K562 (cell line): ENCODE data around the gene RDH13. TPM values are rescaled to one million over a fixed set of nuclear protein-coding genes. Genes with fewer than 3 reads are reported as not detected.
A peak's percentile ranks its signal among the peaks of the same experiment; 100 is the strongest.

Experiments used
- ATAC-seq: fragments of 200-7000 bp; cut with Tn5 transposase; 3 replicates; pipeline ENCODE4 v1.9.1; 2020; ENCODE audit warnings: moderate library complexity
- BruUV-seq: library from RNA; stranded (reverse); fragments of 400-500 nt; replicated peaks from 2 replicates; lab custom pipeline; 2021; lab: Mats Ljungman, UMichigan
- CTCF ChIA-PET: fragments of 300-600 bp; formaldehyde crosslinking; extraction: SDS; loops from one replicate; lab custom pipeline; 2021; ENCODE audit warnings: low intra/inter-chr PET ratio; lab: Yijun Ruan, JAX
- POLR2A ChIA-PET: fragments of 300-600, 350-650 bp; sonication (Branson Sonifier 250); formaldehyde crosslinking; extraction: SDS; loops from one replicate; lab custom pipeline; 2021; ENCODE audit warnings: antibody characterized with exemption, inconsistent platforms; lab: Yijun Ruan, JAX
- DNase-seq, 4 experiments: peaks; one replicate each; pipeline versions ENCODE4 v3.0.0 to v3.0.0-alpha.2; 2011 to 2018; ENCODE audit warnings: low spot score in 3 of 4, mixed read lengths in 3 of 4; ENCODE audit errors: extremely low read depth in 1 of 4
- FAIRE-seq: peaks from 2 replicates; lab custom pipeline; 2011; peaks lifted over from hg19 to GRCh38; lab: Jason Lieb, UNC
- H2AFZ ChIP-seq: 2 replicates; pipeline ENCODE4 v1.6.0; 2011; ENCODE audit warnings: low read depth, low read length, control low read depth, inconsistent platforms
- H3K27ac ChIP-seq: fragments of 200-600 bp; 3 replicates; pipeline ENCODE4 v1.8.0; 2011; ENCODE audit warnings: low read depth, mild to moderate bottlenecking, control low read depth, inconsistent platforms, low read length, moderate library complexity, mixed read lengths; ENCODE audit errors: extremely low read depth
- H3K27me3 ChIP-seq, 2 experiments: fragments of 300-600 bp in 1 of 2; 2 replicates in 1 of 2; 3 replicates in 1 of 2; pipeline versions ENCODE4 v1.6.0 to v1.8.0; 2011; ENCODE audit warnings: inconsistent platforms in 2 of 2, low read length in 2 of 2, mild to moderate bottlenecking in 1 of 2, mixed read lengths in 1 of 2, moderate library complexity in 1 of 2; ENCODE audit not compliant: control insufficient read depth in 2 of 2, insufficient read depth in 2 of 2
- H3K36me3 ChIP-seq: fragments of 300-600 bp; 3 replicates; pipeline ENCODE4 v1.8.0; 2011; ENCODE audit warnings: mild to moderate bottlenecking, low read length, inconsistent platforms; ENCODE audit not compliant: control insufficient read depth, insufficient read depth
- H3K4me1 ChIP-seq, 2 experiments: fragments of 200-600 bp in 1 of 2; replicated peaks in 1 of 2; 2 replicates in 1 of 2; 3 replicates in 1 of 2; pipeline versions ENCODE4 v1.5.1 to v1.8.0; 2011; ENCODE audit warnings: inconsistent platforms in 2 of 2, low read length in 2 of 2, mild to moderate bottlenecking in 1 of 2, mixed read lengths in 1 of 2, moderate library complexity in 1 of 2; ENCODE audit not compliant: control insufficient read depth in 2 of 2, insufficient read depth in 2 of 2
- H3K4me2 ChIP-seq: 2 replicates; pipeline ENCODE4 v1.6.1; 2011; ENCODE audit warnings: low read length, control low read depth, inconsistent platforms, mixed read lengths; ENCODE audit not compliant: insufficient read depth
- H3K4me3 ChIP-seq: fragments of 200-600 bp; sonication (generic), shearing (Covaris generic); 2 replicates; pipeline ENCODE4 v1.5.1; 2016; ENCODE audit warnings: control low read depth, inconsistent platforms
- H3K79me2 ChIP-seq: fragments of 200-600 bp; 3 replicates; pipeline ENCODE4 v1.8.0; 2011; ENCODE audit warnings: low read length, inconsistent platforms; ENCODE audit not compliant: control insufficient read depth, insufficient read depth
- H3K9ac ChIP-seq, 2 experiments: 2 replicates each; pipeline versions ENCODE4 v1.6.0 to v1.6.1; 2011; ENCODE audit warnings: low read depth in 2 of 2, low read length in 2 of 2, control low read depth in 1 of 2, inconsistent platforms in 1 of 2, mild to moderate bottlenecking in 1 of 2, mixed read lengths in 1 of 2; ENCODE audit not compliant: insufficient read depth in 1 of 2
- H3K9me1 ChIP-seq: one replicate; pipeline ENCODE4 v1.6.0; 2011; ENCODE audit warnings: inconsistent platforms, mild to moderate bottlenecking, low read length, moderate library complexity; ENCODE audit not compliant: control insufficient read depth, insufficient read depth
- H3K9me3 ChIP-seq: replicated peaks from 2 replicates; pipeline ENCODE4 v1.5.1; 2011; ENCODE audit warnings: low read depth, low read length, inconsistent platforms; ENCODE audit not compliant: control insufficient read depth, insufficient read depth
- H4K20me1 ChIP-seq: replicated peaks from 2 replicates; pipeline ENCODE4 v1.6.1; 2011; ENCODE audit warnings: low read length, inconsistent platforms, mixed read lengths; ENCODE audit not compliant: control insufficient read depth, insufficient read depth
- BCOR ChIP-seq: fragments of 450-650 bp; IDR thresholded peaks from 2 replicates; pipeline ENCODE4 v1.6.1; 2016
- KLF6 ChIP-seq: fragments of 250-450 bp; sonication (Bioruptor Pico); IDR thresholded peaks from 2 replicates; pipeline ENCODE4 v1.4.0; 2020; ENCODE audit warnings: mild to moderate bottlenecking, moderate library complexity, borderline replicate concordance
- LARP7 ChIP-seq: fragments of 450-650 bp; IDR thresholded peaks from 2 replicates; pipeline ENCODE4 v1.6.1; 2016
- MCM2 ChIP-seq: fragments of 450-650 bp; IDR thresholded peaks from 2 replicates; pipeline ENCODE4 v1.6.1; 2017; ENCODE audit warnings: low read depth, mild to moderate bottlenecking
- MNT ChIP-seq, 2 experiments: fragments of 450-650 bp; conservative IDR thresholded peaks; 2 replicates each; pipeline ENCODE4 v1.6.1; 2017; ENCODE audit warnings: mild to moderate bottlenecking in 2 of 2, moderate library complexity in 2 of 2
- NR2C1 ChIP-seq, 2 experiments: fragments of 450-650 bp; IDR thresholded peaks; 2 replicates each; pipeline ENCODE4 v1.6.1; 2017; ENCODE audit warnings: mild to moderate bottlenecking in 2 of 2, antibody characterized with exemption in 1 of 2, inconsistent platforms in 1 of 2, missing compliant biosample characterization in 1 of 2, missing genetic modification characterization in 1 of 2
- PCBP1 ChIP-seq: fragments of 200-400 bp; formaldehyde crosslinking; IDR thresholded peaks from 2 replicates; pipeline ENCODE4 v1.6.1; 2018; ENCODE audit warnings: mild to moderate bottlenecking, low read depth, low read length; ENCODE audit not compliant: poor library complexity, severe bottlenecking
- POU5F1 ChIP-seq: fragments of 150-350 bp; IDR thresholded peaks from 2 replicates; pipeline ENCODE4 v1.6.1; 2014; ENCODE audit warnings: borderline replicate concordance, low read length, low read depth, mild to moderate bottlenecking; ENCODE audit not compliant: partially characterized antibody
- RBM25 ChIP-seq: fragments of 200-400 bp; formaldehyde crosslinking; IDR thresholded peaks from 2 replicates; pipeline ENCODE4 v1.6.1; 2018; ENCODE audit warnings: low read length, low read depth, moderate library complexity; ENCODE audit not compliant: severe bottlenecking
- RBM39 ChIP-seq: fragments of 200-400 bp; formaldehyde crosslinking; optimal IDR thresholded peaks from 2 replicates; pipeline ENCODE3; 2018; ENCODE audit warnings: low read depth, low read length
- RREB1 ChIP-seq: fragments of 250-450 bp; sonication (Bioruptor Pico); IDR thresholded peaks from 2 replicates; pipeline ENCODE4 v1.4.0; 2020
- SMARCA5 ChIP-seq: fragments of 450-650 bp; IDR thresholded peaks from 2 replicates; pipeline ENCODE4 v1.6.1; 2016
- STAG1 ChIP-seq: sonication (generic); formaldehyde crosslinking; IDR thresholded peaks from 2 replicates; pipeline ENCODE4 v1.5.0; 2020; ENCODE audit warnings: missing genetic modification reagents, borderline replicate concordance
- ZNF146 ChIP-seq: IDR thresholded peaks from one replicate; pipeline ENCODE4 v1.6.1; 2018; ENCODE audit warnings: missing compliant biosample characterization; ENCODE audit not compliant: unreplicated experiment
- ZNF76 ChIP-seq: fragments of 250-450 bp; sonication (Bioruptor Pico); IDR thresholded peaks from 2 replicates; pipeline ENCODE4 v1.4.0; 2020; ENCODE audit warnings: mild to moderate bottlenecking, moderate library complexity, borderline replicate concordance
- ZNF764 ChIP-seq: fragments of 250-450 bp; sonication (Bioruptor Pico); IDR thresholded peaks from 2 replicates; pipeline ENCODE4 v1.4.0; 2020; ENCODE audit warnings: low read depth, mild to moderate bottlenecking, moderate library complexity
- WGBS: fragments of 100-300 bp; shearing (Covaris generic); methylation state at CpG from one replicate; pipeline ENCODE4 v1.1.6; 2016; ENCODE audit warnings: low coverage, mixed read lengths; ENCODE audit not compliant: insufficient coverage; ENCODE audit errors: missing lambda C conversion rate; 5-methylcytosine and 5-hydroxymethylcytosine counted together
- in situ Hi-C: fragments of 300-500 bp; cut with MboI; formaldehyde crosslinking; loops from 4 replicates; pipeline ENCODE4 v1.15.0; 2018; ENCODE audit warnings: inconsistent platforms, mixed read lengths
- intact Hi-C: fragments of 100-400 bp; cut with micrococcal nuclease; formaldehyde crosslinking; loops from 2 replicates; pipeline ENCODE4 v1.14.2; 2022
- polyA plus RNA-seq, 8 experiments: library from polyadenylated mRNA; depleted of rRNA in 4 of 8; stranded (reverse) in 5 of 8; unstranded in 3 of 8; fragments of >200 nt; fragmentation: Nextera tagmentation in 2 of 8; fragmentation: Illumina TruSeq in 1 of 8; extraction: Ambion mirVana in 2 of 8; extraction: Trizol in 1 of 8; gene quantifications; 2 replicates each; pipeline versions ENCODE4 v1.2.1 to v1.2.3, GENCODE V29; 2011 to 2014; ENCODE audit warnings: inconsistent platforms in 1 of 8, missing spikeins in 1 of 8
- total RNA-seq, 7 experiments: library from RNA; depleted of rRNA in 6 of 7; stranded (reverse); fragments of >200 nt in 6 of 7; fragmentation: Illumina TruSeq in 2 of 7; extraction: Trizol in 2 of 7; gene quantifications; 2 replicates each; pipeline versions ENCODE4 v1.2.1 to v1.2.3, GENCODE V29; 2011 to 2021; ENCODE audit warnings: low replicate concordance in 1 of 7

RDH13 gene
- total and polyA plus RNA-seq, 9 of the 15 experiments (the other 6 are each of a cell fraction or from before 2014, with no cell fraction given), result 7.5 to 70.3 (median 39.5) TPM

- Histone ChIP-seq H3K9me3 (no peaks in the 10 kb centered on the region), H3K9me1 (no peaks in the 10 kb centered on the region), H3K27me3 (no peaks in the 10 kb centered on the region), H3K9ac (no peak overlapping the region), H3K36me3 (peaks cover 87% of the 10 kb centered on the region), H4K20me1 (0 out of 2 replicates have a peak, but pooled peaks cover under 1% of the 10 kb centered on the region), H3K79me2 (peaks cover 49% of the 10 kb centered on the region), H2AFZ (no peak overlapping the region), H3K4me3 (no peak overlapping the region), H3K4me1 (peaks cover 3 to 10% of the 10 kb centered on the region in 2 experiments; a peak in 4 of 5 replicates), H3K4me2 (no peak overlapping the region), H3K27ac (no peak overlapping the region)
- DNase-seq (no peak), FAIRE-seq (no peak), ATAC-seq (no peak)
- intact Hi-C loops, result no loop called here
- POLR2A ChIA-PET, result interaction anchor here (1.3 kb wide), 1 partner anchor 9 kb away, joined by 3 read pairs; no protein-coding TSS in a partner anchor
- no TSS peak for BruUV-seq
- 95% methylated on average over 9 of the region's 9 CpGs for WGBS
- in situ Hi-C loops, result no loop called here
- CTCF ChIA-PET, result no interaction called here
- TF ChIP-seq LARP7 (no peak), BCOR (0 out of 2 replicates have a peak, but pooled peaks have one; percentile 20), NR2C1 (IDR thresholded peaks at IDR 0.05) (no peak), NR2C1 (tag; IDR thresholded peaks at IDR 0.05) (no peak), ZNF764 (CRISPR knock-in tag) (no peak), MCM2 (no peak), MNT (conservative IDR thresholded peaks at IDR 0.05) (no peak), RBM25 (peak; percentile 78), POU5F1 (no peak), PCBP1 (no peak), KLF6 (CRISPR knock-in tag) (no peak), SMARCA5 (0 out of 2 replicates have a peak, but pooled peaks have one; percentile 20), RBM39 (no peak), ZNF146 (peak; percentile 99), ZNF76 (CRISPR knock-in tag) (no peak), STAG1 (CRISPR knock-in tag) (no peak), RREB1 (no peak)
Observed at GRCh38 chr19:55056827-55057226, 6.1 kb downstream of the RDH13 start.
